22Rv1 (cell line): Measurements from ENCODE around the gene TM4SF18.

ENCODE experiments used
- CTCF ChIP-seq: fragments of 450-650 bp; IDR thresholded peaks from 2 replicates; pipeline ENCODE4 v1.5.1; 2017; ENCODE audit warnings: mild to moderate bottlenecking
- ZFX ChIP-seq: fragments of 450-650 bp; IDR thresholded peaks from 2 replicates; pipeline ENCODE4 v1.6.1; 2017; ENCODE audit warnings: antibody characterized with exemption, borderline replicate concordance

- TF ChIP-seq CTCF (no peak), ZFX (no peak)
These were observed 59.2 kb downstream of the TM4SF18 start for GRCh38 chr3:149274220-149274619.
